Type B pancreatic cell (in vitro differentiated cells): Measurements from ENCODE around the gene ACTR6. TPM values are rescaled to one million over a fixed set of nuclear protein-coding genes. Genes with fewer than 3 reads are reported as not detected.

Experiments
- DNase-seq: peaks from one replicate; pipeline ENCODE4 v3.0.0; 2021; ENCODE audit warnings: mixed read lengths; ENCODE audit not compliant: unreplicated experiment; ENCODE audit errors: extremely low spot score
- H3K27ac Mint-ChIP-seq: 2 replicates; pipeline ENCODE4 v1.8.0; 2021; ENCODE audit warnings: mild to moderate bottlenecking, mixed read lengths
- H3K27me3 Mint-ChIP-seq: 2 replicates; pipeline ENCODE4 v1.8.0; 2021; ENCODE audit warnings: mixed read lengths
- H3K36me3 Mint-ChIP-seq: 2 replicates; pipeline ENCODE4 v1.8.0; 2021; ENCODE audit warnings: mixed read lengths
- H3K4me1 Mint-ChIP-seq: one replicate; pipeline ENCODE4 v1.8.0; 2021; ENCODE audit warnings: mixed read lengths; ENCODE audit not compliant: unreplicated experiment
- H3K4me3 Mint-ChIP-seq: 2 replicates; pipeline ENCODE4 v1.8.0; 2021; ENCODE audit warnings: mild to moderate bottlenecking, mixed read lengths
- H3K9me3 Mint-ChIP-seq: 2 replicates; pipeline ENCODE4 v1.8.0; 2021; ENCODE audit warnings: mixed read lengths
- total RNA-seq: library from RNA; stranded (reverse); gene quantifications from 2 replicates; pipeline ENCODE4 v1.2.1, GENCODE V29; 2021; ENCODE audit warnings: low replicate concordance
- TF ChIP-seq, protein P1 (sequence below): fragments of 200-600 bp; sonication (generic); conservative IDR thresholded peaks from 2 replicates; pipeline ENCODE4 v1.5.0; 2021; ENCODE audit warnings: antibody characterized with exemption, mild to moderate bottlenecking

Gene ACTR6
- total RNA-seq, 1 donor from 2014 or later: 32.9 TPM

GRCh38 chr12:100238801-100239200 is 38.2 kb downstream of the ACTR6 start:
- no peak for DNase-seq
- Mint-ChIP-seq H3K27ac (no peak overlapping the region), H3K4me3 (no peak overlapping the region), H3K27me3 (no peaks in the 10 kb centered on the region), H3K36me3 (peaks cover 5% of the 10 kb centered on the region), H3K4me1 (peaks cover 6% of the 10 kb centered on the region), H3K9me3 (peaks cover 5% of the 10 kb centered on the region)
- TF ChIP-seq, protein P1, sequence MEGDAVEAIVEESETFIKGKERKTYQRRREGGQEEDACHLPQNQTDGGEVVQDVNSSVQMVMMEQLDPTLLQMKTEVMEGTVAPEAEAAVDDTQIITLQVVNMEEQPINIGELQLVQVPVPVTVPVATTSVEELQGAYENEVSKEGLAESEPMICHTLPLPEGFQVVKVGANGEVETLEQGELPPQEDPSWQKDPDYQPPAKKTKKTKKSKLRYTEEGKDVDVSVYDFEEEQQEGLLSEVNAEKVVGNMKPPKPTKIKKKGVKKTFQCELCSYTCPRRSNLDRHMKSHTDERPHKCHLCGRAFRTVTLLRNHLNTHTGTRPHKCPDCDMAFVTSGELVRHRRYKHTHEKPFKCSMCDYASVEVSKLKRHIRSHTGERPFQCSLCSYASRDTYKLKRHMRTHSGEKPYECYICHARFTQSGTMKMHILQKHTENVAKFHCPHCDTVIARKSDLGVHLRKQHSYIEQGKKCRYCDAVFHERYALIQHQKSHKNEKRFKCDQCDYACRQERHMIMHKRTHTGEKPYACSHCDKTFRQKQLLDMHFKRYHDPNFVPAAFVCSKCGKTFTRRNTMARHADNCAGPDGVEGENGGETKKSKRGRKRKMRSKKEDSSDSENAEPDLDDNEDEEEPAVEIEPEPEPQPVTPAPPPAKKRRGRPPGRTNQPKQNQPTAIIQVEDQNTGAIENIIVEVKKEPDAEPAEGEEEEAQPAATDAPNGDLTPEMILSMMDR: no peak

GRCh38 chr12:100239589-100239988 is 39.0 kb downstream of the ACTR6 start:
- H3K9me3 Mint-ChIP-seq: peaks cover 5% of the 10 kb centered on the region
- no peaks in the 10 kb centered on the region for H3K27me3 Mint-ChIP-seq
- no peaks in the 10 kb centered on the region for H3K4me1 Mint-ChIP-seq
- no peak overlapping the region for H3K4me3 Mint-ChIP-seq
- no peak for DNase-seq
- H3K36me3 Mint-ChIP-seq: peaks cover 5% of the 10 kb centered on the region
- H3K27ac Mint-ChIP-seq: no peak overlapping the region
- TF ChIP-seq, protein P1: no peak

DNA sequence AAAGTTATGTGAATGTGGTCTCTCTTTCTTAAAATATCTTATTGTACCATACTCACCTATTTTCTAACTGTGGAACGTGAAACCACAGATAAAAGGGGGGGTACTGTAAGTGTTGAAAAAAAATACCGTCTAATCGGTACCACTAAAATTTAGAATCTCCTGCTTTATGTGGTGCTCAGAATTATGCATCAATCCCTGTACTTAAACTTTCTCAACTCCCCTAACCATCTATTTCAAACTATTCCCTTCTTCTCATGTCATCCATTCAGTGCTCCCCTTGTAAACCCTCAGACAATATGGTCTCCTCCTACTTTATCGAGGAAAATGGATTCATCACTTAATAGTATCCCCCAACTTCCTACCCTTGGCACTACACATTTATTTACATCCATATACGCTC is 42.5 kb downstream of the ACTR6 start:
- no peak for DNase-seq
- Mint-ChIP-seq H3K4me3 (no peak overlapping the region), H3K9me3 (no peaks in the 10 kb centered on the region), H3K27ac (no peak overlapping the region), H3K4me1 (no peaks in the 10 kb centered on the region), H3K27me3 (no peaks in the 10 kb centered on the region), H3K36me3 (no peaks in the 10 kb centered on the region)
- TF ChIP-seq, protein P1: no peak

GRCh38 chr12:100247765-100248164 is 47.1 kb downstream of the ACTR6 start:
- TF ChIP-seq, protein P1: no peak
- no peaks in the 10 kb centered on the region for H3K27me3 Mint-ChIP-seq
- no peaks in the 10 kb centered on the region for H3K36me3 Mint-ChIP-seq
- H3K4me1 Mint-ChIP-seq: no peaks in the 10 kb centered on the region
- no peak for DNase-seq
- no peaks in the 10 kb centered on the region for H3K9me3 Mint-ChIP-seq
- no peak overlapping the region for H3K27ac Mint-ChIP-seq
- H3K4me3 Mint-ChIP-seq: no peak overlapping the region

- Mint-ChIP-seq H3K27me3 (no peaks in the 10 kb centered on the region), H3K4me3 (no peak overlapping the region), H3K4me1 (no peaks in the 10 kb centered on the region), H3K9me3 (no peaks in the 10 kb centered on the region), H3K27ac (no peak overlapping the region), H3K36me3 (no peaks in the 10 kb centered on the region)
- TF ChIP-seq, protein P1: no peak
- no peak for DNase-seq
Observed at GRCh38 chr12:100248886-100249285, 48.3 kb downstream of the ACTR6 start.

GRCh38 chr12:100249941-100250340 is 49.3 kb downstream of the ACTR6 start:
- Mint-ChIP-seq H3K9me3 (no peaks in the 10 kb centered on the region), H3K4me1 (peaks cover 1% of the 10 kb centered on the region), H3K36me3 (no peaks in the 10 kb centered on the region), H3K27ac (no peak overlapping the region), H3K4me3 (no peak overlapping the region), H3K27me3 (no peaks in the 10 kb centered on the region)
- no peak for DNase-seq
- TF ChIP-seq, protein P1: no peak
